ENCODE data around the gene RTL5.

DNA sequence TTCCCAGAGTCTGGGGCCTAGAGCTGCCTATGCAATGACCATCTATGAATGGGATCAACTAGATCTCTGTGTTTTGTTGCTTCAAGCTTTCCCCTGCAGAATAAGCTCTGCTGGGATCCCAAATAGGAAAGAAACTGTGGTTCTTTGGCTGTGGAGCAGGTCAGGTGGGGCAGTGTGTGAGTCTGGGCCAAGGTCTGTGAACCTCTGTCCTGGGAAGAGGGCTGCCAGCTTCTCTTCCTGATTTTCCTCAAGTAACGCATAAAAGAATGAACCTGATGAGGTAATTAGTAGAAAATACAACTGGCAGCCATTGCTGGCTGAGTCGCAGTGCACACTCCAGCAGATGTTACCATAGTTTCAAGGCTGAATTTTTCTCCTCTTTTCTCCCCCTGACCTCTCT, 45.3 kb upstream of the RTL5 start:
- TF ChIP-seq, protein P1, sequence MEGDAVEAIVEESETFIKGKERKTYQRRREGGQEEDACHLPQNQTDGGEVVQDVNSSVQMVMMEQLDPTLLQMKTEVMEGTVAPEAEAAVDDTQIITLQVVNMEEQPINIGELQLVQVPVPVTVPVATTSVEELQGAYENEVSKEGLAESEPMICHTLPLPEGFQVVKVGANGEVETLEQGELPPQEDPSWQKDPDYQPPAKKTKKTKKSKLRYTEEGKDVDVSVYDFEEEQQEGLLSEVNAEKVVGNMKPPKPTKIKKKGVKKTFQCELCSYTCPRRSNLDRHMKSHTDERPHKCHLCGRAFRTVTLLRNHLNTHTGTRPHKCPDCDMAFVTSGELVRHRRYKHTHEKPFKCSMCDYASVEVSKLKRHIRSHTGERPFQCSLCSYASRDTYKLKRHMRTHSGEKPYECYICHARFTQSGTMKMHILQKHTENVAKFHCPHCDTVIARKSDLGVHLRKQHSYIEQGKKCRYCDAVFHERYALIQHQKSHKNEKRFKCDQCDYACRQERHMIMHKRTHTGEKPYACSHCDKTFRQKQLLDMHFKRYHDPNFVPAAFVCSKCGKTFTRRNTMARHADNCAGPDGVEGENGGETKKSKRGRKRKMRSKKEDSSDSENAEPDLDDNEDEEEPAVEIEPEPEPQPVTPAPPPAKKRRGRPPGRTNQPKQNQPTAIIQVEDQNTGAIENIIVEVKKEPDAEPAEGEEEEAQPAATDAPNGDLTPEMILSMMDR (IDR thresholded peaks at IDR 0.05; ENCODE audit: borderline replicate concordance, extremely low read depth, low read length, poor library complexity, severe bottlenecking) = no peak
- no peak for TF ChIP-seq EZH2 (IDR thresholded peaks at IDR 0.05; ENCODE audit: borderline replicate concordance, low read depth, low read length, severe bottlenecking)

Data from DND-41 (cell line).